HG03571 (cell line): ENCODE data around the gene LIPE.
"Not testable (repeated sequence)": the region's sequence is repeated elsewhere in the genome, so short reads cannot be mapped to it uniquely, and the experiment has no call there.

Experiments
- ATAC-seq: cut with Tn5 transposase; IDR thresholded peaks from one replicate; pipeline ENCODE4 v1.9.1; 2021; ENCODE audit not compliant: unreplicated experiment

The LIPE gene

GRCh38 chr19:42427313-42427712 is at the start of gene LIPE:
LIPE (minus strand) TSS chr19:42427388; CDS start chr19:42427149, 239 bp downstream.
- ATAC-seq, result no peak

- ATAC-seq, result no peak
Observed at GRCh38 chr19:42475366-42475765, 48.2 kb upstream of the LIPE start.

- no peak for ATAC-seq
Observed at GRCh38 chr19:42474743-42475142, 47.6 kb upstream of the LIPE start.

- no peak for ATAC-seq
Observed at GRCh38 chr19:42473686-42474085, 46.5 kb upstream of the LIPE start.

GRCh38 chr19:42472402-42473147 is 45.4 kb upstream of the LIPE start:
- no peak for ATAC-seq

- ATAC-seq, result no peak
Observed at GRCh38 chr19:42471554-42472249, 44.5 kb upstream of the LIPE start.

GRCh38 chr19:42469311-42470235 is 42.4 kb upstream of the LIPE start:
- no peak for ATAC-seq

GRCh38 chr19:42468273-42468796 is 41.1 kb upstream of the LIPE start:
- no peak for ATAC-seq

- no peak for ATAC-seq
Observed at GRCh38 chr19:42467183-42467760, 40.1 kb upstream of the LIPE start.

GRCh38 chr19:42466521-42467182 is 39.5 kb upstream of the LIPE start:
- no peak for ATAC-seq

GRCh38 chr19:42465827-42466280 is 38.7 kb upstream of the LIPE start:
- peak; percentile 76 for ATAC-seq

GRCh38 chr19:42461700-42462324 is 34.6 kb upstream of the LIPE start:
- no peak for ATAC-seq

- ATAC-seq, result not testable (repeated sequence)
Observed at GRCh38 chr19:42461231-42461630, 34.0 kb upstream of the LIPE start.

- ATAC-seq, result no peak
Observed at GRCh38 chr19:42459926-42460325, 32.7 kb upstream of the LIPE start.

- ATAC-seq, result no peak
Observed at GRCh38 chr19:42455621-42456081, 28.5 kb upstream of the LIPE start.

- no peak for ATAC-seq
Observed at GRCh38 chr19:42455086-42455485, 27.9 kb upstream of the LIPE start.

- no peak for ATAC-seq
Observed at GRCh38 chr19:42452590-42452989, 25.4 kb upstream of the LIPE start.

- ATAC-seq, result no peak
Observed at GRCh38 chr19:42450314-42450934, 23.2 kb upstream of the LIPE start.

GRCh38 chr19:42448306-42448705 is 21.1 kb upstream of the LIPE start:
- not testable (repeated sequence) for ATAC-seq
